ENCODE results near the gene GNRHR. TPM values are rescaled to one million over a fixed set of nuclear protein-coding genes. Genes with fewer than 3 reads are reported as not detected.

The GNRHR gene
- total and polyA plus RNA-seq, 2 of the 4 experiments (the other 2 are of a cell fraction): not detected

DNA sequence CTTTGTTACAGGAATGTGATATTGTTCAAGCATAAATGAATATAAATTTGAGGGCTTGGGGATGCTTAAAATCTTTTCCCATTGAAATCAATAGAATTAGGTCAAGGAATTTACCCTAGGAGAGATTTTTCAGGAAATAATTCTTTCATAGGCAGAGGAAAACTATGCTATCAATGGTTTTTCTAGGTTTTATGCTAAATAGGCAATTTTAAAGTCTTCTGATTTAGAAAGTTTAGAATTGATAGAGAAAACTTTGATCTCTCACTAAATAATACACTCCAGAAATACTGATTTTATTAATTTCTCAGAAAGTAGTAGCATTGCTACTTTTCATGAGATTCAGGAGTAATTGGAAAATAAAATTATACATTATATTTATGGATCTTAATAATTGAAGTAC, 36.5 kb upstream of the GNRHR start:
- BruUV-seq (replicated peaks): no TSS peak
- H4K91ac ChIP-seq (ENCODE audit: insufficient read depth, low read depth, low read length): no peak overlapping the region
- dilution Hi-C loops (cut with HindIII; ENCODE audit: low sequenced_read_pairs, unreplicated experiment) (no loop called here), in situ Hi-C loops (cut with MboI; ENCODE audit: low sequenced_read_pairs) (no loop called here), intact Hi-C loops (cut with micrococcal nuclease) (no loop called here)
- H3K14ac ChIP-seq (replicated peaks; ENCODE audit: low read depth, low read length): no peak overlapping the region
- H3K4me1 ChIP-seq (ENCODE audit: control insufficient read depth, insufficient read depth, low read length): no peaks in the 10 kb centered on the region
- no peaks in the 10 kb centered on the region for H3K9me1 ChIP-seq (ENCODE audit: insufficient read depth, low read length)
- H3K4ac ChIP-seq (ENCODE audit: low read depth, low read length): no peak overlapping the region
- no peak overlapping the region for H2BK20ac ChIP-seq (ENCODE audit: low read depth, low read length)
- no peak overlapping the region for H3K23ac ChIP-seq (ENCODE audit: low read depth, low read length)
- no peak for ATAC-seq (ENCODE audit: low read depth)
- no peak overlapping the region for H3K27ac ChIP-seq (ENCODE audit: insufficient read depth, low read length)
- no peak overlapping the region for H2BK120ac ChIP-seq (ENCODE audit: low read depth, low read length)
- no peaks in the 10 kb centered on the region for H4K20me1 ChIP-seq (ENCODE audit: insufficient read depth, low read length)
- H2AFZ ChIP-seq (replicated peaks; ENCODE audit: low read length, poor library complexity): no peak overlapping the region
- no peak overlapping the region for H3K9ac ChIP-seq (ENCODE audit: low read depth, low read length)
- no peak overlapping the region for H2BK15ac ChIP-seq (ENCODE audit: low read depth, low read length)
- H3K18ac ChIP-seq (ENCODE audit: low read depth, low read length): no peak overlapping the region
- no peak overlapping the region for H2AK9ac ChIP-seq (replicated peaks; ENCODE audit: low read depth, low read length, poor library complexity)
- no peaks in the 10 kb centered on the region for H3K36me3 ChIP-seq (ENCODE audit: control insufficient read depth, insufficient read depth, low read length)
- H3K27me3 ChIP-seq (ENCODE audit: control insufficient read depth, insufficient read depth, low read length): no peaks in the 10 kb centered on the region
- H2BK5ac ChIP-seq (ENCODE audit: low read depth, low read length, poor library complexity, severe bottlenecking): no peak overlapping the region
- DNase-seq: no peak
- H3K4me2 ChIP-seq (ENCODE audit: low read depth, low read length): no peak overlapping the region
- H4K5ac ChIP-seq (ENCODE audit: low read depth, low read length): no peak overlapping the region
- ChIA-PET CTCF (no interaction called here), POLR2A (ENCODE audit: unreplicated experiment) (no interaction called here)
- H3K79me1 ChIP-seq (ENCODE audit: low read depth in 1 of 2, low read length in 2 of 2): no peaks in the 10 kb centered on the region
- H2AK5ac ChIP-seq (ENCODE audit: low read depth, low read length): no peak overlapping the region
- TF ChIP-seq CEBPB (IDR thresholded peaks at IDR 0.05; ENCODE audit: low read depth, low read length) (no peak), MAFK (IDR thresholded peaks at IDR 0.05; ENCODE audit: low read depth, low read length) (0 out of 2 replicates have a peak, but pooled peaks have one; percentile 6)
- TF ChIP-seq, protein P1, sequence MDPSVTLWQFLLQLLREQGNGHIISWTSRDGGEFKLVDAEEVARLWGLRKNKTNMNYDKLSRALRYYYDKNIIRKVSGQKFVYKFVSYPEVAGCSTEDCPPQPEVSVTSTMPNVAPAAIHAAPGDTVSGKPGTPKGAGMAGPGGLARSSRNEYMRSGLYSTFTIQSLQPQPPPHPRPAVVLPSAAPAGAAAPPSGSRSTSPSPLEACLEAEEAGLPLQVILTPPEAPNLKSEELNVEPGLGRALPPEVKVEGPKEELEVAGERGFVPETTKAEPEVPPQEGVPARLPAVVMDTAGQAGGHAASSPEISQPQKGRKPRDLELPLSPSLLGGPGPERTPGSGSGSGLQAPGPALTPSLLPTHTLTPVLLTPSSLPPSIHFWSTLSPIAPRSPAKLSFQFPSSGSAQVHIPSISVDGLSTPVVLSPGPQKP (IDR thresholded peaks at IDR 0.05; ENCODE audit: borderline replicate concordance, low read depth, low read length): no peak
- no peak overlapping the region for H3K56ac ChIP-seq (ENCODE audit: extremely low read depth, insufficient read depth, low read length)
- H3K9me3 ChIP-seq (ENCODE audit: control insufficient read depth, insufficient read depth, low read length): no peaks in the 10 kb centered on the region
- H3K4me3 ChIP-seq (ENCODE audit: insufficient read depth, low read depth, low read length): no peak overlapping the region
- no peak overlapping the region for H4K8ac ChIP-seq (ENCODE audit: low read depth in 2 of 2, low read length in 2 of 2)

Measured in IMR-90 (cell line).